GM23338 (cell line): ENCODE results near the gene CXCL1. TPM values are rescaled to one million over a fixed set of nuclear protein-coding genes. Genes with fewer than 3 reads are reported as not detected.

Experiments
- ATAC-seq: fragments of 200-7000 bp; cut with Tn5 transposase; 3 replicates; pipeline ENCODE4 v1.9.1; 2020
- DNase-seq: peaks from one replicate; pipeline ENCODE4 v3.0.0-alpha.2; 2015; ENCODE audit warnings: low spot score
- H2AFZ ChIP-seq: fragments of 200-600 bp; sonication (generic); 2 replicates; pipeline ENCODE4 v1.8.0; 2016; ENCODE audit warnings: antibody characterized with exemption, mild to moderate bottlenecking, moderate library complexity
- H3F3A ChIP-seq: fragments of 200-600 bp; sonication (generic); replicated peaks from 2 replicates; pipeline ENCODE4 v1.8.0; 2017; ENCODE audit warnings: antibody characterized with exemption, mixed run types, low read depth
- H3K27ac ChIP-seq: fragments of 200-600 bp; sonication (generic); 2 replicates; pipeline ENCODE4 v1.6.1; 2016; ENCODE audit warnings: low read depth
- H3K27me3 ChIP-seq: fragments of 200-600 bp; sonication (generic); 2 replicates; pipeline ENCODE4 v1.8.0; 2016; ENCODE audit warnings: mild to moderate bottlenecking, mixed run types, moderate library complexity; ENCODE audit not compliant: insufficient read depth
- H3K36me3 ChIP-seq: fragments of 200-600 bp; sonication (generic); 2 replicates; pipeline ENCODE4 v1.8.0; 2016; ENCODE audit warnings: mild to moderate bottlenecking; ENCODE audit not compliant: insufficient read depth
- H3K4me1 ChIP-seq: fragments of 200-600 bp; sonication (generic); 2 replicates; pipeline ENCODE4 v1.8.0; 2016; ENCODE audit warnings: mild to moderate bottlenecking, moderate library complexity; ENCODE audit not compliant: insufficient read depth
- H3K4me2 ChIP-seq: fragments of 200-600 bp; sonication (generic); 2 replicates; pipeline ENCODE4 v1.7.1; 2017; ENCODE audit warnings: mixed run types
- H3K4me3 ChIP-seq: fragments of 200-600 bp; sonication (generic); 2 replicates; pipeline ENCODE4 v1.6.1; 2016; ENCODE audit warnings: mixed run types
- H3K79me2 ChIP-seq: fragments of 200-600 bp; sonication (generic); replicated peaks from 2 replicates; pipeline ENCODE4 v1.8.0; 2017; ENCODE audit warnings: mild to moderate bottlenecking; ENCODE audit not compliant: insufficient read depth
- H3K9me2 ChIP-seq: fragments of 200-600 bp; sonication (generic); 2 replicates; pipeline ENCODE4 v1.8.0; 2017; ENCODE audit not compliant: insufficient read depth
- H4K20me1 ChIP-seq: fragments of 200-600 bp; sonication (generic); replicated peaks from 2 replicates; pipeline ENCODE4 v1.8.0; 2017; ENCODE audit warnings: mild to moderate bottlenecking; ENCODE audit not compliant: insufficient read depth
- H3K27ac Mint-ChIP-seq: 2 replicates; pipeline ENCODE4 v1.8.0; 2020; ENCODE audit warnings: inconsistent platforms, mild to moderate bottlenecking, moderate library complexity, mixed read lengths
- H3K27me3 Mint-ChIP-seq: 3 replicates; pipeline ENCODE4 v1.8.0; 2022; ENCODE audit warnings: low read depth, mild to moderate bottlenecking, moderate library complexity, mixed read lengths, inconsistent platforms; ENCODE audit not compliant: insufficient read depth, poor library complexity
- H3K36me3 Mint-ChIP-seq: 3 replicates; pipeline ENCODE4 v1.8.0; 2021; ENCODE audit warnings: low read depth, mild to moderate bottlenecking, inconsistent platforms, moderate library complexity, mixed read lengths
- H3K4me1 Mint-ChIP-seq: 3 replicates; pipeline ENCODE4 v1.8.0; 2020; ENCODE audit warnings: mild to moderate bottlenecking, inconsistent platforms, mixed read lengths
- H3K4me3 Mint-ChIP-seq: 3 replicates; pipeline ENCODE4 v1.8.0; 2021; ENCODE audit warnings: moderate library complexity, mild to moderate bottlenecking, inconsistent platforms, mixed read lengths
- H3K9me3 Mint-ChIP-seq: 3 replicates; pipeline ENCODE4 v1.8.0; 2020; ENCODE audit warnings: moderate library complexity, mild to moderate bottlenecking, inconsistent platforms, mixed read lengths
- CREB1 ChIP-seq: fragments of 250-450 bp; sonication (Bioruptor Pico); IDR thresholded peaks from 2 replicates; pipeline ENCODE4 v1.5.0; 2020; ENCODE audit warnings: low read depth, mild to moderate bottlenecking, moderate library complexity
- CTCF ChIP-seq, 2 experiments: fragments of 200-600 bp in 1 of 2; sonication (generic) in 1 of 2; conservative IDR thresholded peaks; 2 replicates each; pipeline versions ENCODE4 v1.5.1 to v1.6.1; 2016 to 2017; ENCODE audit warnings: antibody characterized with exemption in 2 of 2, low read depth in 2 of 2, mild to moderate bottlenecking in 2 of 2, moderate library complexity in 1 of 2
- ETS1 ChIP-seq: IDR thresholded peaks from 2 replicates; pipeline ENCODE4 v1.6.1; 2016; ENCODE audit warnings: antibody characterized with exemption
- EZH2 ChIP-seq: fragments of 200-600 bp; sonication (generic); IDR thresholded peaks from one replicate; pipeline ENCODE4 v1.8.0; 2017; ENCODE audit warnings: antibody characterized with exemption, mild to moderate bottlenecking, low read depth; ENCODE audit not compliant: unreplicated experiment
- EZH2phosphoT487 ChIP-seq: fragments of 200-600 bp; sonication (generic); IDR thresholded peaks from one replicate; pipeline ENCODE4 v1.8.1; 2018; ENCODE audit warnings: antibody characterized with exemption; ENCODE audit not compliant: unreplicated experiment
- JUNB ChIP-seq: IDR thresholded peaks from one replicate; pipeline ENCODE4 v1.6.1; 2016; ENCODE audit warnings: antibody characterized with exemption; ENCODE audit not compliant: unreplicated experiment
- NANOG ChIP-seq: IDR thresholded peaks from 2 replicates; pipeline ENCODE4 v1.6.1; 2016; ENCODE audit warnings: antibody characterized with exemption, borderline replicate concordance
- POLR2AphosphoS5 ChIP-seq: IDR thresholded peaks from 2 replicates; pipeline ENCODE4 v1.6.1; 2016; ENCODE audit warnings: antibody characterized with exemption, low read depth
- REST ChIP-seq: IDR thresholded peaks from one replicate; pipeline ENCODE4 v1.6.1; 2018; ENCODE audit warnings: antibody characterized with exemption; ENCODE audit not compliant: unreplicated experiment
- STAT1 ChIP-seq: IDR thresholded peaks from one replicate; pipeline ENCODE4 v1.6.1; 2016; ENCODE audit warnings: antibody characterized with exemption; ENCODE audit not compliant: unreplicated experiment
- ZNF114 ChIP-seq: fragments of 250-450 bp; sonication (Bioruptor Pico); IDR thresholded peaks from 2 replicates; pipeline ENCODE4 v1.5.0; 2020; ENCODE audit warnings: mild to moderate bottlenecking, moderate library complexity
- ZNF331 ChIP-seq: fragments of 250-450 bp; sonication (Bioruptor Pico); IDR thresholded peaks from 2 replicates; pipeline ENCODE4 v1.5.0; 2020; ENCODE audit warnings: low read depth, mild to moderate bottlenecking, moderate library complexity
- ZNF462 ChIP-seq: fragments of 250-450 bp; sonication (Bioruptor Pico); IDR thresholded peaks from 2 replicates; pipeline ENCODE4 v1.5.0; 2020; ENCODE audit warnings: mild to moderate bottlenecking, moderate library complexity
- polyA plus RNA-seq: library from polyadenylated mRNA; unstranded; fragments of >200 nt; fragmentation: Nextera tagmentation; extraction: Ambion mirVana; gene quantifications from 2 replicates; pipeline ENCODE4 v1.2.1, GENCODE V29; 2016
- total RNA-seq: library from RNA; depleted of rRNA; stranded (reverse); fragments of >200 nt; shearing (Covaris generic); gene quantifications from 2 replicates; pipeline ENCODE4 v1.2.3, GENCODE V29; 2014

CXCL1 gene
- total and polyA plus RNA-seq, 2 experiments from 2014 or later, result 1.6 to 2.5 TPM

GRCh38 chr4:73848183-73848777 lies 20.9 kb upstream of the CXCL1 start:
- Mint-ChIP-seq H3K4me3 (no peak overlapping the region), H3K9me3 (no peaks in the 10 kb centered on the region), H3K27me3 (peaks cover 2% of the 10 kb centered on the region), H3K27ac (no peak overlapping the region), H3K4me1 (peaks cover 18% of the 10 kb centered on the region), H3K36me3 (no peaks in the 10 kb centered on the region)
- 0 out of 2 replicates have a peak, but pooled peaks cover 4% of the 10 kb centered on the region for H3K4me1 ChIP-seq
- H3F3A ChIP-seq, result no peaks in the 10 kb centered on the region
- DNase-seq (no peak), ATAC-seq (no peak)
- no peak overlapping the region for H3K4me2 ChIP-seq
- TF ChIP-seq ZNF114 (CRISPR knock-in tag), result no peak
- no peak for TF ChIP-seq EZH2
- no peak for TF ChIP-seq CTCF (conservative IDR thresholded peaks at IDR 0.05; ENCODE audit: low read depth in 2 of 2)
- no peak for TF ChIP-seq JUNB
- TF ChIP-seq NANOG, result no peak
- no peak for TF ChIP-seq EZH2phosphoT487
- no peak for TF ChIP-seq CREB1 (CRISPR knock-in tag)
- no peak for TF ChIP-seq POLR2AphosphoS5
- no peak for TF ChIP-seq REST
- TF ChIP-seq ETS1, result no peak
- TF ChIP-seq ZNF462 (CRISPR knock-in tag), result no peak
- TF ChIP-seq ZNF331 (CRISPR knock-in tag), result no peak
- no peak for TF ChIP-seq STAT1
- no peak overlapping the region for H3K4me3 ChIP-seq
- H3K79me2 ChIP-seq, result no peaks in the 10 kb centered on the region
- no peaks in the 10 kb centered on the region for H3K9me2 ChIP-seq
- peak overlapping the region; percentile 53; the same call in 1 of the 2 replicates for H2AFZ ChIP-seq
- no peak overlapping the region for H3K27ac ChIP-seq
- H4K20me1 ChIP-seq, result no peaks in the 10 kb centered on the region
- H3K36me3 ChIP-seq, result no peaks in the 10 kb centered on the region
- 0 out of 2 replicates have a peak, but pooled peaks cover 3% of the 10 kb centered on the region for H3K27me3 ChIP-seq
